ENCODE results near the gene LARGE1.
"Not testable (repeated sequence)": the region's sequence is repeated elsewhere in the genome, so short reads cannot be mapped to it uniquely, and the experiment has no call there.

The LARGE1 gene

DNA sequence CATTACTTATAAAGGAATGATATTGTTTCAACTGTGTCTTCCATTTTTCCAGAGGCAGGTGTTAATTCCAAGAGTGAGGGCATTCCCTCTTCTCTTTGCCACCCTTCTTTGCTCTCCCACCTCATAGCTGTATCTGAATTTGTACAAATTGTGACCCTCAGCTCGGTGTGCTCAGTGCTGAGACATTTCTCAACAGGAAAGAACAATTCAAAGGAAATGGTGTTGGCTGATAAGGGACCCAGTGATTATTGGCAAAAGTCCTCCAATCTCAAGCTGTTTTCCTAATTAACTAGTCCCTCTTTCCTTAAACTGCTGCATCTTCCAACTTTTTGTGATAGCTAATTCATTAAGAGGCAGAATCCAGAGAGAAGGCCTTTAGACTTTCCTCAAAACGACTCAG, 453.2 kb downstream of the LARGE1 start:
- no peak for TF ChIP-seq CTCF (IDR thresholded peaks at IDR 0.05; ENCODE audit: borderline replicate concordance, control extremely low read depth, extremely low read depth, insufficient read depth, missing control alignments)
- in situ Hi-C loops (cut with MboI; ENCODE audit: low sequenced_read_pairs, unreplicated experiment): no loop called here
- no peak for DNase-seq (ENCODE audit: low spot score)

DNA sequence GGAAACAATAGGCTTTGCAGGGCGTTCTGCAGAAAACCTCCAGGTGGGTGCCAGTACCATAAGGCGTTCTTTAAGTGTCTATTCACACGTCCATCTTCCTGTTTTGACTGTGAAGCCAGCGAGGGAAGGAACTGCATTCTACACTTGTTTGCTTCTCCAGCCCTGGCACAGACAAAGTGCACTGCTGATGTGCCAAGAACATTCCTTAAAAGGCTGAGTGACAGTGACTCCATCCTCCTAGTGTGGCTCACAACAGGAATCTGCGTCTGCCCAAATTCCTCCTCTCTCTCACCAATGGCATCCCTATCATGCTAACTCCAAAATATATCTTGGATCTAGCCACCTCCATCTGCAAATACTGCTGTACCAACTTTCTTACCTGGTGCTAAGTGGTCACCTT, 454.7 kb downstream of the LARGE1 start:
- in situ Hi-C loops (cut with MboI; ENCODE audit: low sequenced_read_pairs, unreplicated experiment): no loop called here
- TF ChIP-seq CTCF (IDR thresholded peaks at IDR 0.05; ENCODE audit: borderline replicate concordance, control extremely low read depth, extremely low read depth, insufficient read depth, missing control alignments): no peak
- no peak for DNase-seq (ENCODE audit: low spot score)

DNA sequence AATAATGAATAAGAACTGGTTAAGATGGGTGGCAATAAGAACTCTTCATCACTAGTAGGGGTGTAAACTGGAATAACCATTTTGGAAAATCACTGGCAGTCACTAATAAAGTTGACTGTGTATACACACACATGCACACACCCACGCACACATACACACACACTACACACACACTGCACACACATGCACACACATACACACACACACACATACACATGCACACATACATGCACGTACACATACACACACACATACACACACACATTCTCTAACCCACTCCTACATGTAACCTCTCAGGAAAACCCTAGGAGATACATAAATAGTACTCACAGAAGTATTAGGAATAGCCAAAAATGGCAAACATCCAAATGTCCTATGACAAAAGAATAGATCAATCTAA, 455.6 kb downstream of the LARGE1 start:
- no peak for DNase-seq (ENCODE audit: low spot score)
- TF ChIP-seq CTCF (IDR thresholded peaks at IDR 0.05; ENCODE audit: borderline replicate concordance, control extremely low read depth, extremely low read depth, insufficient read depth, missing control alignments): no peak
- in situ Hi-C loops (cut with MboI; ENCODE audit: low sequenced_read_pairs, unreplicated experiment): no loop called here

GRCh38 chr22:33461698-33462434, 458.4 kb downstream of the LARGE1 start:
- TF ChIP-seq CTCF (IDR thresholded peaks at IDR 0.05; ENCODE audit: borderline replicate concordance, control extremely low read depth, extremely low read depth, insufficient read depth, missing control alignments): no peak
- no peak for DNase-seq (ENCODE audit: low spot score)
- in situ Hi-C loops (cut with MboI; ENCODE audit: low sequenced_read_pairs, unreplicated experiment): no loop called here

DNA sequence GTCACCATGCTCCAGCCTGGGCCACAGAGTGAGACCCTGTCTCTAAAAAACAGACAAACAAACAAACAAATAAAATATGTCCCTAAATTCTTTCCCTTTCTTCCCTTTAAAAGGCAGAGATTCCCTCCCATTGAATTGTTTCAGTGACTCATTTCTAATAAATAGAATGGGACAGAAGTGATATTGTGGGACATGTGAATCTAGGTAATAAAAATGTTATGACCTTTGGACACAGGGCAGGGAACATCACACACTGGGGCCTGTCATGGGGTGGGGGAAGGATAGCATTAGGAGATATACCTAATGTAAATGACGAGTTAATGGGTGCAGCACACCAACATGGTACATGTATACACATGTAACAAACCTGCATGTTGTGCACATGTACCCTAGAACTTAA, 459.0 kb downstream of the LARGE1 start:
- in situ Hi-C loops (cut with MboI; ENCODE audit: low sequenced_read_pairs, unreplicated experiment): not testable (repeated sequence)

DNA sequence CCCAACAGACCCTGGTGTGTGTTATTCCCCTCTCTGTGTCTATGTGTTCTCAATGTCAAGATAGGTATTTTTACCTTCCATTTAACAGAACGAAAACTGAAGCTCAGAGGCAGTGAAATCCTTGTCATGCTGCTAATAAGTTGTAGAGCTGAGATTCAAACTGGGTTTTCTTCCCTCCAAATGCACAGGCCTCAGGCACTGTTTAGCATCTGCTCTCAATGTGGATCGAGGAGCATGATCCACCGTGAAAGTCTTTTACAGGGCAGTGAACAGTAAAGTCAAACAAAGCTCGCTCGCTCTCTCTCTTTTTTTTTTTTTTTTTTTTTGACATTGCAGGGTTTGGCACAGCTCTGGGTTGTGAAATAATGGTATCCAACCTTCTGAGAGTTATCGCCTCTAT, 461.1 kb downstream of the LARGE1 start:
- TF ChIP-seq CTCF (IDR thresholded peaks at IDR 0.05; ENCODE audit: borderline replicate concordance, control extremely low read depth, extremely low read depth, insufficient read depth, missing control alignments): no peak
- DNase-seq (ENCODE audit: low spot score): no peak
- in situ Hi-C loops (cut with MboI; ENCODE audit: low sequenced_read_pairs, unreplicated experiment): no loop called here

More for the DNA sequence above, 459.0 kb downstream of the LARGE1 start:
- DNase-seq (ENCODE audit: low spot score): not testable (repeated sequence)

GRCh38 chr22:33456511-33456910, 463.8 kb downstream of the LARGE1 start:
- TF ChIP-seq CTCF (IDR thresholded peaks at IDR 0.05; ENCODE audit: borderline replicate concordance, control extremely low read depth, extremely low read depth, insufficient read depth, missing control alignments): no peak
- in situ Hi-C loops (cut with MboI; ENCODE audit: low sequenced_read_pairs, unreplicated experiment): no loop called here
- DNase-seq (ENCODE audit: low spot score): no peak
